HCT116 (cell line): ENCODE measurements around the gene PARP2. TPM values are rescaled to one million over a fixed set of nuclear protein-coding genes. Genes with fewer than 3 reads are reported as not detected.

Source experiments
- ATAC-seq: fragments of 200-7000 bp; cut with Tn5 transposase; 2 replicates; pipeline ENCODE4 v1.9.1; 2020; ENCODE audit warnings: mild to moderate bottlenecking, moderate library complexity
- BruUV-seq: library from RNA; stranded (reverse); fragments of 400-500 nt; replicated peaks from 2 replicates; lab custom pipeline; 2021; lab: Mats Ljungman, UMichigan
- CTCF ChIA-PET: fragments of 300-600 bp; sonication (Branson Sonifier 250); formaldehyde crosslinking; loops from one replicate; lab custom pipeline; 2021; ENCODE audit warnings: antibody characterized with exemption; lab: Charles Lee
- POLR2A ChIA-PET: fragments of 300-600, 350-600 bp; sonication (Branson Sonifier 250); formaldehyde crosslinking; loops from one replicate; lab custom pipeline; 2021; ENCODE audit warnings: antibody characterized with exemption; lab: Charles Lee
- RAD21 ChIA-PET, 2 experiments: fragments of 300-600 bp; sonication (Branson Sonifier 250); formaldehyde crosslinking; loops; one replicate each; lab custom pipeline; 2023; ENCODE audit warnings: low total read pairs in 2 of 2; ENCODE audit not compliant: uncharacterized antibody in 2 of 2, unreplicated experiment in 2 of 2, low non-redundant PET in 1 of 2; lab: Charles Lee
- DNase-seq: peaks from one replicate; pipeline ENCODE4 v3.0.0-alpha.2; 2010; ENCODE audit warnings: low read depth, low spot score
- H2AFZ ChIP-seq: fragments of 200-600 bp; shearing (Covaris generic), sonication (generic); 2 replicates; pipeline ENCODE4 v1.6.1; 2017; ENCODE audit warnings: low read depth, mixed run types, mixed read lengths, antibody characterized with exemption, low read length; ENCODE audit not compliant: poor library complexity, severe bottlenecking
- H3K27ac ChIP-seq: 2 replicates; pipeline ENCODE4 v1.5.1; 2012; ENCODE audit warnings: low read depth, low read length
- H3K27me3 ChIP-seq: fragments of 200-600 bp; sonication (generic); 2 replicates; pipeline ENCODE4 v1.6.1; 2016; ENCODE audit warnings: mixed run types, low read length, mixed read lengths; ENCODE audit not compliant: insufficient read depth
- H3K36me3 ChIP-seq, 2 experiments: fragments of 200-500 bp in 1 of 2; fragments of 200-600 bp in 1 of 2; sonication (Bioruptor generic) in 1 of 2; sonication (generic) in 1 of 2; 2 replicates each; pipeline versions ENCODE4 v1.5.1 to v1.6.1; 2014 to 2016; ENCODE audit warnings: low read length in 2 of 2, inconsistent platforms in 1 of 2, mixed read lengths in 1 of 2, mixed run types in 1 of 2; ENCODE audit not compliant: insufficient read depth in 2 of 2, control insufficient read depth in 1 of 2
- H3K4me1 ChIP-seq, 2 experiments: fragments of 200-600 bp in 1 of 2; sonication (generic) in 1 of 2; 2 replicates each; pipeline versions ENCODE4 v1.5.1 to v1.6.1; 2012 to 2017; ENCODE audit warnings: low read length in 2 of 2, inconsistent platforms in 1 of 2, mild to moderate bottlenecking in 1 of 2, mixed read lengths in 1 of 2, mixed run types in 1 of 2, moderate library complexity in 1 of 2; ENCODE audit not compliant: insufficient read depth in 2 of 2, control insufficient read depth in 1 of 2
- H3K4me2 ChIP-seq: fragments of 200-600 bp; sonication (generic); 2 replicates; pipeline ENCODE4 v1.6.1; 2017; ENCODE audit warnings: mixed run types, low read length, mixed read lengths
- H3K4me3 ChIP-seq, 2 experiments: fragments of 200-600 bp in 1 of 2; sonication (generic) in 1 of 2; replicated peaks in 1 of 2; 2 replicates each; pipeline ENCODE4 v1.5.1; 2011 to 2016; ENCODE audit warnings: low read length in 2 of 2, control low read depth in 1 of 2, low read depth in 1 of 2, mild to moderate bottlenecking in 1 of 2, mixed read lengths in 1 of 2, mixed run types in 1 of 2
- H3K79me2 ChIP-seq: fragments of 200-600 bp; sonication (generic); 2 replicates; pipeline ENCODE4 v1.6.1; 2017; ENCODE audit warnings: mild to moderate bottlenecking, mixed run types, low read length, moderate library complexity, mixed read lengths; ENCODE audit not compliant: insufficient read depth
- H3K9ac ChIP-seq: fragments of 200-600 bp; sonication (generic); 2 replicates; pipeline ENCODE4 v1.6.1; 2016; ENCODE audit warnings: low read length, mixed read lengths
- H3K9me2 ChIP-seq: fragments of 200-600 bp; sonication (generic), shearing (Covaris generic); 2 replicates; pipeline ENCODE4 v1.6.1; 2017; ENCODE audit warnings: mixed run types, mild to moderate bottlenecking, moderate library complexity; ENCODE audit not compliant: insufficient read depth
- H3K9me3 ChIP-seq, 2 experiments: fragments of 200-500 bp in 1 of 2; fragments of 200-600 bp in 1 of 2; sonication (Bioruptor generic) in 1 of 2; sonication (generic) in 1 of 2; 2 replicates each; pipeline ENCODE4 v1.6.1; 2014 to 2017; ENCODE audit warnings: low read length in 2 of 2, mixed read lengths in 2 of 2, inconsistent platforms in 1 of 2, low read depth in 1 of 2, mild to moderate bottlenecking in 1 of 2, mixed run types in 1 of 2, moderate library complexity in 1 of 2; ENCODE audit not compliant: control insufficient read depth in 1 of 2, insufficient read depth in 1 of 2
- H4K20me1 ChIP-seq: fragments of 200-600 bp; sonication (generic), shearing (Covaris generic); 2 replicates; pipeline ENCODE4 v1.6.1; 2017; ENCODE audit warnings: mixed run types, mild to moderate bottlenecking, moderate library complexity; ENCODE audit not compliant: insufficient read depth
- CEBPB ChIP-seq: IDR thresholded peaks from 2 replicates; pipeline ENCODE4 v1.6.1; 2012; ENCODE audit warnings: low read depth
- ELF1 ChIP-seq: IDR thresholded peaks from 2 replicates; pipeline ENCODE4 v1.6.1; 2012; ENCODE audit warnings: low read depth, borderline replicate concordance
- EZH2 ChIP-seq: fragments of 200-600 bp; sonication (generic); IDR thresholded peaks from 2 replicates; pipeline ENCODE4 v1.6.1; 2017; ENCODE audit warnings: antibody characterized with exemption, mixed run types
- EZH2phosphoT487 ChIP-seq: fragments of 200-600 bp; IDR thresholded peaks from 2 replicates; pipeline ENCODE4 v1.6.1; 2018; ENCODE audit warnings: antibody characterized with exemption, borderline replicate concordance
- MAX ChIP-seq: IDR thresholded peaks from 2 replicates; pipeline ENCODE4 v1.6.1; 2012
- POLR2A ChIP-seq: IDR thresholded peaks from 2 replicates; pipeline ENCODE4 v1.7.0; 2011; ENCODE audit warnings: borderline replicate concordance; ENCODE audit not compliant: insufficient read depth, insufficient read length; ENCODE audit errors: extremely low read depth
- RAD21 ChIP-seq: IDR thresholded peaks from 2 replicates; pipeline ENCODE4 v1.6.1; 2012; ENCODE audit warnings: low read depth, mild to moderate bottlenecking
- REST ChIP-seq: IDR thresholded peaks from 2 replicates; pipeline ENCODE4 v1.6.1; 2012; ENCODE audit warnings: low read depth
- SIN3A ChIP-seq: IDR thresholded peaks from 2 replicates; pipeline ENCODE4 v1.6.1; 2012; ENCODE audit warnings: low read depth
- SP1 ChIP-seq: IDR thresholded peaks from 2 replicates; pipeline ENCODE4 v1.6.1; 2012; ENCODE audit warnings: low read depth
- ZNF274 ChIP-seq: fragments of 200-500 bp; sonication (Bioruptor generic); IDR thresholded peaks from 2 replicates; pipeline ENCODE4 v1.6.1; 2014; ENCODE audit warnings: mild to moderate bottlenecking, low read depth, low read length, inconsistent platforms
- intact Hi-C: fragments of 100-400 bp; cut with micrococcal nuclease; formaldehyde crosslinking; loops from 2 replicates; pipeline ENCODE4 v1.10.0; 2022
- total RNA-seq: library from RNA; stranded (reverse); gene quantifications from one replicate; pipeline ENCODE4 v1.2.1, GENCODE V29; 2021; ENCODE audit not compliant: unreplicated experiment

PARP2 gene
- total RNA-seq, 1 experiment from 2014 or later: 51.8 TPM

GRCh38 chr14:20328705-20329104 is 14.7 kb upstream of the PARP2 start:
- no peak for TF ChIP-seq SIN3A
- no peak for TF ChIP-seq ELF1
- no peak for TF ChIP-seq REST
- TF ChIP-seq ZNF274: no peak
- no peak for TF ChIP-seq CEBPB
- no peak for TF ChIP-seq MAX
- no peak for TF ChIP-seq EZH2
- no peak for TF ChIP-seq RAD21
- TF ChIP-seq SP1: no peak
- no peak for TF ChIP-seq POLR2A
- TF ChIP-seq EZH2phosphoT487: no peak
- TF ChIP-seq, all 23 proteins: peak for 0
- Histone ChIP-seq H3K4me1 (peaks cover 10 to 19% of the 10 kb centered on the region in 2 experiments), H4K20me1 (peaks cover 6% of the 10 kb centered on the region; the same call in 1 of the 2 replicates), H3K9me2 (no peaks in the 10 kb centered on the region), H2AFZ (no peak overlapping the region), H3K27ac (peak overlapping the region; percentile 2; the same call in 1 of the 2 replicates), H3K4me2 (no peak overlapping the region), H3K27me3 (no peaks in the 10 kb centered on the region), H3K79me2 (peaks cover 92% of the 10 kb centered on the region), H3K36me3 (peaks cover 32 to 53% of the 10 kb centered on the region in 2 experiments), H3K4me3 (no peak overlapping the region), H3K9ac (no peak overlapping the region), H3K9me3 (no peaks in the 10 kb centered on the region)
- RAD21 ChIA-PET: no interaction called here
- DNase-seq: no peak
- intact Hi-C loops: loop anchor here (5.0 kb wide), 1 partner anchor 144 kb away; no protein-coding TSS in a partner anchor
- CTCF ChIA-PET: interaction anchor here (0.7 to 2.7 kb wide), 6 partner anchors 10 to 280 kb away, joined by 3 to 20 read pairs (median 6); no protein-coding TSS in a partner anchor
- POLR2A ChIA-PET: interaction anchor here (1.0 to 3.0 kb wide), 4 partner anchors 10 to 141 kb away, joined by 3 to 23 read pairs (median 4); partner anchors contain the start of gene PARP2
- no peak for ATAC-seq
- BruUV-seq: no TSS peak
